Activated B cell treated with CpG ODN at 0.5 μM for 24 hours (primary cell): ENCODE results near the gene LRBA. TPM values are rescaled to one million over a fixed set of nuclear protein-coding genes. Genes with fewer than 3 reads are reported as not detected.

ENCODE experiments used
- ATAC-seq: fragments of 200-7000 bp; cut with Tn5 transposase; one replicate; pipeline ENCODE4 v1.10.0; 2021; ENCODE audit warnings: low read depth, mild to moderate bottlenecking, moderate library complexity
- CTCF ChIA-PET: fragments of 350-600 bp; sonication (Branson Sonifier 250); formaldehyde crosslinking; loops from one replicate; lab custom pipeline; 2021; ENCODE audit warnings: antibody characterized with exemption; lab: Charles Lee
- POLR2A ChIA-PET: fragments of 350-600 bp; sonication (Branson Sonifier 250); formaldehyde crosslinking; loops from one replicate; lab custom pipeline; 2021; ENCODE audit warnings: antibody characterized with exemption; lab: Charles Lee
- DNase-seq: peaks from one replicate; pipeline ENCODE4 v3.0.0; 2022
- H3K27ac Mint-ChIP-seq: one replicate; pipeline ENCODE4 v1.8.0; 2020; ENCODE audit warnings: mixed read lengths
- H3K27me3 Mint-ChIP-seq: one replicate; pipeline ENCODE4 v1.8.0; 2021; ENCODE audit warnings: mixed read lengths
- H3K36me3 Mint-ChIP-seq: one replicate; pipeline ENCODE4 v1.8.0; 2021; ENCODE audit warnings: low read depth, mixed read lengths
- H3K4me1 Mint-ChIP-seq: one replicate; pipeline ENCODE4 v1.8.0; 2021; ENCODE audit warnings: mixed read lengths
- H3K4me3 Mint-ChIP-seq: one replicate; pipeline ENCODE4 v1.8.0; 2020; ENCODE audit warnings: mild to moderate bottlenecking, mixed read lengths
- H3K9me3 Mint-ChIP-seq: one replicate; pipeline ENCODE4 v1.8.0; 2020; ENCODE audit warnings: mixed read lengths
- intact Hi-C: fragments of 100-400 bp; cut with micrococcal nuclease; formaldehyde crosslinking; loops from one replicate; pipeline ENCODE4 v1.15.1; 2024
- total RNA-seq: library from RNA; stranded (reverse); gene quantifications from 2 replicates; pipeline ENCODE4 v1.2.3, GENCODE V29; 2022
- TF ChIP-seq, protein P1 (sequence below): fragments of 200-600 bp; IDR thresholded peaks from one replicate; pipeline ENCODE4 v1.8.0; 2022; ENCODE audit warnings: antibody characterized with exemption, mild to moderate bottlenecking

LRBA gene
- total RNA-seq, 1 donor from 2014 or later = 66.5 TPM

DNA sequence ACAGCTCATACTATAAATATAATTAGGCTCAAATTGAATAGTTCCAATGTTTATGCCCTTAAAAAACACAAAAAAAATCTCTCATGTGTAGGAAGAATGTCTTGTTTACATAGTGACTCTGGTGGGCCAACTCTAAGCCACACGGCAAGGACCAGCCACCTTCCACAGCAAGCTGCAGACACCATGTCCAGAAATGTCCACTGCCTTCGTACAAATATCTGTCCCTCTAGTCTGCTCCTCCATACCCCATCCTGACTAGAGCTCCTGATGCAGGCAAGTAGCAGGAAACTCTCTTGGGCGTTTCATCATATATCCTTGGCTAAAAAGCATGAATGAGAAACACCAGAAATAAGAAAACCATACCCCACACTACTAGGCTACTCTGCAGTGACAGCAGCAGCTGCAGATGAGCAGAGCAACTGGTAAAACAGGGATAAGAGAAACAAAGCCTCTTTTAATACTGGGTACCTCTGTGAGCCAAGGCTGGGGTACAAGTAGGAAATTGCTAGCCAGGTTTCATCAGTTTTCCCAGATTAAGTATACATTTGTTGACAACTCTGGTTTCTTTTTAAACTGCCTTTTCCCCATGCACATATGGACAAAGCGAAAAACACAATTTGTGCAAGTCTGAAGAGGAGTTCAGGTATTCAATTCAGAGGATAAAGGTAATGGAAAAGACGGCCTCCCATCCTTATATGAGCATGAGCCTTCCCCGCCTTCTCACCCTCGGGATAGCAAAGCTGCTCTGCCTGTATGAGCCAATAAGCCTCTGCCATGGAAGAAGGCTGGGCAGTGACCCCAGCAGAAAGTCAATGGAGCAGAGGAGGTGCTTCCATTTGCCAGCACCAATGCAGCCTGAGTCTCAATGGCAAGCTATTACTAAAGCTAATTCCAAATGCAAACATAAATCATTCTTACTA is 691.4 kb downstream of the LRBA start:
- ChIA-PET CTCF (no interaction called here), POLR2A (interaction anchor here (0.7 kb wide), 1 partner anchor 56 kb away, joined by 5 read pairs; no protein-coding TSS in a partner anchor)
- H3K27ac Mint-ChIP-seq = no peak overlapping the region
- TF ChIP-seq, protein P1, sequence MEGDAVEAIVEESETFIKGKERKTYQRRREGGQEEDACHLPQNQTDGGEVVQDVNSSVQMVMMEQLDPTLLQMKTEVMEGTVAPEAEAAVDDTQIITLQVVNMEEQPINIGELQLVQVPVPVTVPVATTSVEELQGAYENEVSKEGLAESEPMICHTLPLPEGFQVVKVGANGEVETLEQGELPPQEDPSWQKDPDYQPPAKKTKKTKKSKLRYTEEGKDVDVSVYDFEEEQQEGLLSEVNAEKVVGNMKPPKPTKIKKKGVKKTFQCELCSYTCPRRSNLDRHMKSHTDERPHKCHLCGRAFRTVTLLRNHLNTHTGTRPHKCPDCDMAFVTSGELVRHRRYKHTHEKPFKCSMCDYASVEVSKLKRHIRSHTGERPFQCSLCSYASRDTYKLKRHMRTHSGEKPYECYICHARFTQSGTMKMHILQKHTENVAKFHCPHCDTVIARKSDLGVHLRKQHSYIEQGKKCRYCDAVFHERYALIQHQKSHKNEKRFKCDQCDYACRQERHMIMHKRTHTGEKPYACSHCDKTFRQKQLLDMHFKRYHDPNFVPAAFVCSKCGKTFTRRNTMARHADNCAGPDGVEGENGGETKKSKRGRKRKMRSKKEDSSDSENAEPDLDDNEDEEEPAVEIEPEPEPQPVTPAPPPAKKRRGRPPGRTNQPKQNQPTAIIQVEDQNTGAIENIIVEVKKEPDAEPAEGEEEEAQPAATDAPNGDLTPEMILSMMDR = no peak
- H3K4me3 Mint-ChIP-seq = no peak overlapping the region
- H3K36me3 Mint-ChIP-seq = peaks cover 56% of the 10 kb centered on the region
- peaks cover 3% of the 10 kb centered on the region for H3K4me1 Mint-ChIP-seq
- H3K9me3 Mint-ChIP-seq = no peaks in the 10 kb centered on the region
- intact Hi-C loops = no loop called here
- no peak for ATAC-seq
- no peaks in the 10 kb centered on the region for H3K27me3 Mint-ChIP-seq
- DNase-seq = no peak

DNA sequence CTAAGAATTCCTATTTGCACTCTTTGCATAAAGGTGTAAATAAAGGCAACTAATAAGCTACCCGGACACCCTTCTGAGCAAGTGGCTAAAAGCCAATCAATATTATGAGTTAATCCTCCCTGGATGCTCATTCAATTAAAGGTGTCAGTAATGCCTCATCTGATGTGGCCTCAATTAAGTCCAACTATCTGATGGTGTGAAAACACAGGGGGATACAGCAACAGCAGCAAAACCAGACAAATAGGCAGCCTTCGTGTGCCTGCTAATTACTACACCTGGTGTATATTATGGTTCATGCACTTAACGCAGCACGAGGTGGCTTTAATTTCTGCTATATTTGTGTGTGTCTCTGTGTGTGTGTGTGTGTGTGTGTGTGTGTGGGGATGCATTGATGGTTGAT is 692.4 kb downstream of the LRBA start:
- ATAC-seq (no peak), DNase-seq (no peak)
- Mint-ChIP-seq H3K27me3 (no peaks in the 10 kb centered on the region), H3K4me1 (no peaks in the 10 kb centered on the region), H3K36me3 (peaks cover 64% of the 10 kb centered on the region), H3K4me3 (no peak overlapping the region), H3K27ac (no peak overlapping the region), H3K9me3 (no peaks in the 10 kb centered on the region)
- CTCF ChIA-PET = no interaction called here
- TF ChIP-seq, protein P1 = no peak
- intact Hi-C loops = no loop called here
- POLR2A ChIA-PET = no interaction called here

DNA sequence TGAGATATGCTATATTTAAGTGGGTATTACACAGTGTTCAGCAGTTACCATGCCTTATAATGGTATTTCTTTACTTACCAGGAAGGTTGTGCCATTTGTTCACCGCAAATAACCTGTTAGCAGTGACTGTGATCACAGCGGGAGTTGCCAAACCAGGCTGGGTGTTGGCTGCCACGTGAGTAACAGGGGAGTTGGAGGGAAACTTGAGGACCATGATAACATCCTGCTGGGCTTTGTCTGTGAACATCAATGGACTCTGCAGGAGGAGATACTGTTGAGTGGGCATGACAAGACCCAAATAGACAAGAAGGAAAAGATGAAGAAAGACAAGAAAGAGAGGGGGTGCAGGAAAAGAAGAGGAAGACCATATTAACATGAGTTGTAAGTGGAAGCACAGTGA is 694.0 kb downstream of the LRBA start:
- no peaks in the 10 kb centered on the region for H3K4me1 Mint-ChIP-seq
- H3K9me3 Mint-ChIP-seq = no peaks in the 10 kb centered on the region
- no peak overlapping the region for H3K27ac Mint-ChIP-seq
- H3K36me3 Mint-ChIP-seq = peaks cover 67% of the 10 kb centered on the region
- ATAC-seq = no peak
- POLR2A ChIA-PET = no interaction called here
- H3K4me3 Mint-ChIP-seq = no peak overlapping the region
- TF ChIP-seq, protein P1 = no peak
- intact Hi-C loops = no loop called here
- CTCF ChIA-PET = no interaction called here
- DNase-seq = no peak
- no peaks in the 10 kb centered on the region for H3K27me3 Mint-ChIP-seq

DNA sequence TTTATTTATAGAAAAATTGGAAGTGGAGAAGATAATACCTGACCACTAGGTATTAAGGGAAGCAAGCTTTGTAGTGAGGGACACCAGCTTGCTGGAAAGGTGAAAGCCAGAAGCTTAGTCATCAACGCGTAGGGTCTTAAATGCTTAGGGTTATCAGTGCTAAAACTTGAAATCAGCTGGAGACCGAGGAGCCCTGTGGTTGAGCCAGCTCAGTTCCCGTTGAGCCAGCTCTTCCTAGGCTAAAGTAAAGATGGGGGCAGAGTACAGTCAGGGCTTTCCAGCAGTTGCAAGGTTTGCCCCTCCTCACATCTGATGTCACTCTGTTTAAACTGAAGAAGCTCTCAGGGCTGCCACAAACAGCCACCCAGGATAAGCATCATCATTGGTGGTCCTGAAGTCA is 696.1 kb downstream of the LRBA start:
- CTCF ChIA-PET = no interaction called here
- intact Hi-C loops = no loop called here
- Mint-ChIP-seq H3K27ac (no peak overlapping the region), H3K4me1 (no peaks in the 10 kb centered on the region), H3K9me3 (no peaks in the 10 kb centered on the region), H3K27me3 (no peaks in the 10 kb centered on the region), H3K36me3 (peaks cover 65% of the 10 kb centered on the region), H3K4me3 (no peak overlapping the region)
- TF ChIP-seq, protein P1 = no peak
- ATAC-seq (no peak), DNase-seq (no peak)
- POLR2A ChIA-PET = no interaction called here

DNA sequence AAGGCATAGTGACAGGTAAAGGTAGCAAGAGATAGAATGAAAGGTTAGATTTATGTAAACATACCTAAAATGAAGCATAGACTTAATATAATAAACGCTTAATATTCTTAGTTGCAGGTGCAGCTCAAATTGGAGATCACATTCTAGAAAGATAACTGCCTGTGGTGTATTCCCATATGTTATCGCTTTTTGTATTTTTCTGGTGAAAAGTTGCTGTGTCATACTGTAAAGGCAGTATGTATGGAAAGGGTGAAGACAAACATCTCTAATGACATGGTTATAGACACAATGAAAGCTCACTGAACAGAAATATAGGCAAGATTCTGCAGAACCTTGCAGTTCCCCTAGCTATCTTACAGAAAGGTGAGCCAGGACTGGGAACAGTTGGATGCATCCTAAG is 696.6 kb downstream of the LRBA start:
- intact Hi-C loops = no loop called here
- TF ChIP-seq, protein P1 = no peak
- Mint-ChIP-seq H3K36me3 (peaks cover 65% of the 10 kb centered on the region), H3K4me1 (no peaks in the 10 kb centered on the region), H3K27me3 (no peaks in the 10 kb centered on the region), H3K4me3 (no peak overlapping the region), H3K9me3 (no peaks in the 10 kb centered on the region), H3K27ac (no peak overlapping the region)
- ChIA-PET POLR2A (no interaction called here), CTCF (no interaction called here)
- ATAC-seq (no peak), DNase-seq (no peak)
